ENCODE data around the gene DDRGK1. TPM values are rescaled to one million over a fixed set of nuclear protein-coding genes. Genes with fewer than 3 reads are reported as not detected.

DDRGK1 gene
- 37.3 TPM for polyA plus RNA-seq (2013, experiment 1 of 2; ENCODE audit: insufficient read length)
- polyA plus RNA-seq (2013, experiment 2 of 2; ENCODE audit: insufficient read length), result 29.3 TPM

- peak; percentile 77 for DNase-seq
Measured at GRCh38 chr20:3204124-3204794, at the start of gene DDRGK1. Gene DDRGK1, minus strand, starts transcription at chr20:3204682. Its CDS starts 55 bp downstream, at chr20:3204627.

GRCh38 chr20:3251806-3252205 is 47.3 kb upstream of the DDRGK1 start:
- no peak for DNase-seq

- no peak for DNase-seq
Measured at GRCh38 chr20:3250091-3250504, 45.6 kb upstream of the DDRGK1 start.

GRCh38 chr20:3248993-3249347 is 44.5 kb upstream of the DDRGK1 start:
- DNase-seq, result no peak

- peak; percentile 31 for DNase-seq
Measured at GRCh38 chr20:3248167-3248992, 43.9 kb upstream of the DDRGK1 start.

GRCh38 chr20:3247638-3248037 is 43.2 kb upstream of the DDRGK1 start:
- DNase-seq, result no peak

- DNase-seq, result no peak
Measured at GRCh38 chr20:3246682-3247081, 42.2 kb upstream of the DDRGK1 start.

- no peak for DNase-seq
Measured at GRCh38 chr20:3245711-3246110, 41.2 kb upstream of the DDRGK1 start.

- DNase-seq, result no peak
Measured at GRCh38 chr20:3245156-3245555, 40.7 kb upstream of the DDRGK1 start.

- DNase-seq, result no peak
Measured at GRCh38 chr20:3244613-3245012, 40.1 kb upstream of the DDRGK1 start.

GRCh38 chr20:3243718-3244358 is 39.4 kb upstream of the DDRGK1 start:
- no peak for DNase-seq

GRCh38 chr20:3242172-3242692 is 37.8 kb upstream of the DDRGK1 start:
- no peak for DNase-seq

- no peak for DNase-seq
Measured at GRCh38 chr20:3240776-3241363, 36.4 kb upstream of the DDRGK1 start.

GRCh38 chr20:3239867-3240775 is 35.6 kb upstream of the DDRGK1 start:
- no peak for DNase-seq

GRCh38 chr20:3239026-3239866 is 34.8 kb upstream of the DDRGK1 start, which contains the start of gene SLC4A11:
Gene SLC4A11, minus strand, starts transcription at chr20:3239190. Its CDS starts 53 bp downstream, at chr20:3239137.
- peak; percentile 64 for DNase-seq

- no peak for DNase-seq
Measured at GRCh38 chr20:3238616-3239025, 34.1 kb upstream of the DDRGK1 start.

- DNase-seq, result no peak
Measured at GRCh38 chr20:3237958-3238615, 33.6 kb upstream of the DDRGK1 start.

- no peak for DNase-seq
Measured at GRCh38 chr20:3237011-3237957, 32.8 kb upstream of the DDRGK1 start.
